Measurements from ENCODE around the gene EMP1. TPM values are rescaled to one million over a fixed set of nuclear protein-coding genes. Genes with fewer than 3 reads are reported as not detected.

EMP1 gene
- total RNA-seq, 2 experiments from 2014 or later = 3.0 to 4.0 TPM

GRCh38 chr12:13204428-13204827 is 7.9 kb downstream of the EMP1 start:
- no peak for DNase-seq
- H3K9me3 Mint-ChIP-seq = no peaks in the 10 kb centered on the region
- H3K4me1 Mint-ChIP-seq (ENCODE audit: low read depth) = peaks cover 14% of the 10 kb centered on the region
- no peaks in the 10 kb centered on the region for H3K36me3 Mint-ChIP-seq (ENCODE audit: low read depth)
- CTCF ChIA-PET = interaction anchor here (0.6 kb wide), 1 partner anchor 221 kb away, joined by 3 read pairs; no protein-coding TSS in a partner anchor
- no peak overlapping the region for H3K4me3 Mint-ChIP-seq
- H3K27me3 Mint-ChIP-seq (ENCODE audit: low read depth) = peaks cover 4% of the 10 kb centered on the region
- intact Hi-C loops (cut with micrococcal nuclease) = no loop called here
- no peak overlapping the region for H3K27ac Mint-ChIP-seq

- H3K9me3 Mint-ChIP-seq = no peaks in the 10 kb centered on the region
- no peaks in the 10 kb centered on the region for H3K36me3 Mint-ChIP-seq (ENCODE audit: low read depth)
- peak; percentile 47 for DNase-seq
- H3K4me1 Mint-ChIP-seq (ENCODE audit: low read depth) = peaks cover 25% of the 10 kb centered on the region
- H3K27me3 Mint-ChIP-seq (ENCODE audit: low read depth) = peaks cover 2% of the 10 kb centered on the region
- H3K4me3 Mint-ChIP-seq = no peak overlapping the region
- H3K27ac Mint-ChIP-seq = no peak overlapping the region
- intact Hi-C loops (cut with micrococcal nuclease) = loop anchor here (1.0 kb wide), 1 partner anchor 10 kb away; the partner anchor contains the start of gene EMP1
- CTCF ChIA-PET = interaction anchor here (10.2 kb wide), 1 partner anchor 105 kb away, joined by 147 read pairs; no protein-coding TSS in a partner anchor
Observed at GRCh38 chr12:13205809-13206559, 9.5 kb downstream of the EMP1 start.

- H3K36me3 Mint-ChIP-seq (ENCODE audit: low read depth) = no peaks in the 10 kb centered on the region
- H3K9me3 Mint-ChIP-seq = no peaks in the 10 kb centered on the region
- H3K4me1 Mint-ChIP-seq (ENCODE audit: low read depth) = peaks cover 30% of the 10 kb centered on the region
- H3K27me3 Mint-ChIP-seq (ENCODE audit: low read depth) = peaks cover 2% of the 10 kb centered on the region
- H3K27ac Mint-ChIP-seq = no peak overlapping the region
- DNase-seq = no peak
- intact Hi-C loops (cut with micrococcal nuclease) = loop anchor here (1.0 kb wide), 1 partner anchor 10 kb away; the partner anchor contains the start of gene EMP1
- CTCF ChIA-PET = interaction anchor here (0.6 to 10.2 kb wide), 2 partner anchors 106 to 284 kb away, joined by 3 to 147 read pairs; no protein-coding TSS in a partner anchor
- no peak overlapping the region for H3K4me3 Mint-ChIP-seq
Observed at GRCh38 chr12:13206560-13206897, 10.0 kb downstream of the EMP1 start.

GRCh38 chr12:13208533-13209435 is 12.3 kb downstream of the EMP1 start:
- H3K27me3 Mint-ChIP-seq (ENCODE audit: low read depth) = peaks cover 2% of the 10 kb centered on the region
- no peak overlapping the region for H3K4me3 Mint-ChIP-seq
- no peaks in the 10 kb centered on the region for H3K9me3 Mint-ChIP-seq
- intact Hi-C loops (cut with micrococcal nuclease) = loop anchor here (1.0 kb wide), 1 partner anchor 110 kb away; no protein-coding TSS in a partner anchor
- peaks cover 34% of the 10 kb centered on the region for H3K4me1 Mint-ChIP-seq (ENCODE audit: low read depth)
- no peaks in the 10 kb centered on the region for H3K36me3 Mint-ChIP-seq (ENCODE audit: low read depth)
- CTCF ChIA-PET = interaction anchor here (0.5 to 11.0 kb wide), 7 partner anchors 11 to 313 kb away, joined by 3 to 147 read pairs (median 3); no protein-coding TSS in a partner anchor
- peak; percentile 35 for DNase-seq
- no peak overlapping the region for H3K27ac Mint-ChIP-seq

DNA sequence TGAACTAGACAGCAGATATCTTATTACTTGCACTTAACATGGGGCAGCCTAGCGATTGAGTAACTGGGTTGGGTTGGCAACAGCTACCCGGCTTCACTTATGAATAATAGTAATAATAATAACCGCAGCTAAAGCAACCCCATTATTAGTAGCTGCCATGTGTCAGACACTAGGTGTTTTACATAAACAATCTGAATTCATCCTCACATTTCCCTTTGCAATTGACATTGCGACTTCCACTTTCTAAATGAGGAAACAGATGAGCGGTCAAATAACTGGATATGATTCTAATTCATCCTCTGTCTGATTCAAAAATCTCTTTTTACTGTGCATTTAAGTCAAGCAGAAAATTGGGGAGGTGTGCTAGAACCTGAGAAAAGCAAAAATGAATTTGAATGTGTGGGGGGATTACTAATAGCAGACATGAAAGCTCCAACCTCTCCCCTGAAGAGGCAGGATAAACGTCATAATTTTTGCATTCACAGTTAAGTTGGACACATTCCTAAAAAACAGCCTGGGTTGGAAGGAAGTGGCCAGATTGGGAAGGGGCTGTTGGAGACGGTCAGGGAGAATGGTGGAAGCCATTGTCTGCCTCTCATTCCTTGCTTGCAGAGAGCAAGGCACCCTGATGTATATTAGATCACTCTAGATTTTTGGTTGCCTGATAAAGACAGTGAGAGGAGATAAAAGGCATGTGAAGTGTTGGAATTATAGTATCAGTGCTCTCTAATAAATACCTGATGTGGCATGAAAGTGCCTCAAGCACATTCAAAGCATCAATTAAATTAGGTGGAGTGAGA is 13.1 kb downstream of the EMP1 start:
- Mint-ChIP-seq H3K4me1 (ENCODE audit: low read depth) (peaks cover 34% of the 10 kb centered on the region), H3K27ac (no peak overlapping the region), H3K27me3 (ENCODE audit: low read depth) (peaks cover 2% of the 10 kb centered on the region), H3K36me3 (ENCODE audit: low read depth) (no peaks in the 10 kb centered on the region), H3K4me3 (no peak overlapping the region), H3K9me3 (no peaks in the 10 kb centered on the region)
- DNase-seq = no peak
- CTCF ChIA-PET = interaction anchor here (0.6 to 11.0 kb wide), 7 partner anchors 12 to 294 kb away, joined by 3 to 147 read pairs (median 3); no protein-coding TSS in a partner anchor
- intact Hi-C loops (cut with micrococcal nuclease) = no loop called here

DNA sequence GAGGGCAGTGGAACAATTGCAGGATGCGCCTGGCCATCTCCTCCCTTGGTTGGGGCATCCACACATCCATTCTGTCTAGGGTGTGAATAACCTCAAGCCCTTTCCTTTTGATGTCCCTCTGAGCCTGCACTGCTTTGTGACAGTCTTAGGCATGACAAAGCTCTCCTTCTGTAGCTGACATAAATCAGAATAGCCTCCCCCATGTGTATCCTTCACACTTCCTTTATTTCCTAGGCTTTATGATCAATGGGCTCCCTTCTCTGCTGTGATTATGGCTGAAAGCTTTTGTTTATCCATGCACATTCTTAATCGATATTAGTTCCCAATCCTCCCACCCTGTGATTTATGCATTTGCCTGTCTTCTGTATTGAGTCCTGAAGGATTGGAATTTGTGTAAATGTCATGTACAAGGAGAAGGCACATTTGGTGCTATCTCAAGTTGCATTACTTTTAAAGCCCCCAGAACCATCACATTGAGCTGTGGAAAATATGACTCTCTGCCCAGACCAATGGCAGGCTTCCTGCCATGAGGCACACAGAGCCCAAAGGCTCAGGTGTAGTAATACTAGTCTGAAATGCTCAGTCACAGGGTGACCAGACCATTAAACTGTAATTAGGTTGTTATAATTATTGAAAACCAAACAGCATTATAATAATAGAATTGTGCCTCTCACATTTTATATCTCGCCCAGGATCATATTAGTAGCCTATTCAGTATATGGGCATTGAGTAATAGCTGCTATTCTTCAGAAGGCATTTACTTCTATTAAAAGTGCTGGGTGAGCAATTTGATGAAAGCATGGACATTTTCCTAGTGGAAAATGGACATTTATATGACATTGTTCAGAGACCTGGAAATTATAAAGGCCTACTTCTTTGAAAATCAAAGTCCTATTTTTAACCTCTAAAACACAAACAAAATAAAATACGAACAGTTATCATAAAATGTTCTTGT is 14.0 kb downstream of the EMP1 start:
- Mint-ChIP-seq H3K4me1 (ENCODE audit: low read depth) (peaks cover 34% of the 10 kb centered on the region), H3K4me3 (no peak overlapping the region), H3K36me3 (ENCODE audit: low read depth) (no peaks in the 10 kb centered on the region), H3K27ac (no peak overlapping the region), H3K27me3 (ENCODE audit: low read depth) (peaks cover 2% of the 10 kb centered on the region), H3K9me3 (no peaks in the 10 kb centered on the region)
- CTCF ChIA-PET = interaction anchor here (0.5 to 11.0 kb wide), 14 partner anchors 17 to 373 kb away, joined by 3 to 147 read pairs (median 6); partner anchors contain the start of gene FAM234B
- intact Hi-C loops (cut with micrococcal nuclease) = loop anchor here (1.0 kb wide), 1 partner anchor 14 kb away; the partner anchor contains the start of gene EMP1
- no peak for DNase-seq

GRCh38 chr12:13211191-13211858 is 14.8 kb downstream of the EMP1 start:
- no peaks in the 10 kb centered on the region for H3K9me3 Mint-ChIP-seq
- H3K27me3 Mint-ChIP-seq (ENCODE audit: low read depth) = peaks cover 2% of the 10 kb centered on the region
- H3K4me3 Mint-ChIP-seq = no peak overlapping the region
- DNase-seq = peak; percentile 28
- CTCF ChIA-PET = interaction anchor here (0.5 to 11.0 kb wide), 45 partner anchors 9 to 1564 kb away, joined by 3 to 147 read pairs (median 5); partner anchors contain the start of gene FAM234B
- intact Hi-C loops (cut with micrococcal nuclease) = loop anchor here (1.0 kb wide), 1 partner anchor 15 kb away; the partner anchor contains the start of gene EMP1
- H3K27ac Mint-ChIP-seq = no peak overlapping the region
- peaks cover 26% of the 10 kb centered on the region for H3K4me1 Mint-ChIP-seq (ENCODE audit: low read depth)
- H3K36me3 Mint-ChIP-seq (ENCODE audit: low read depth) = no peaks in the 10 kb centered on the region

DNA sequence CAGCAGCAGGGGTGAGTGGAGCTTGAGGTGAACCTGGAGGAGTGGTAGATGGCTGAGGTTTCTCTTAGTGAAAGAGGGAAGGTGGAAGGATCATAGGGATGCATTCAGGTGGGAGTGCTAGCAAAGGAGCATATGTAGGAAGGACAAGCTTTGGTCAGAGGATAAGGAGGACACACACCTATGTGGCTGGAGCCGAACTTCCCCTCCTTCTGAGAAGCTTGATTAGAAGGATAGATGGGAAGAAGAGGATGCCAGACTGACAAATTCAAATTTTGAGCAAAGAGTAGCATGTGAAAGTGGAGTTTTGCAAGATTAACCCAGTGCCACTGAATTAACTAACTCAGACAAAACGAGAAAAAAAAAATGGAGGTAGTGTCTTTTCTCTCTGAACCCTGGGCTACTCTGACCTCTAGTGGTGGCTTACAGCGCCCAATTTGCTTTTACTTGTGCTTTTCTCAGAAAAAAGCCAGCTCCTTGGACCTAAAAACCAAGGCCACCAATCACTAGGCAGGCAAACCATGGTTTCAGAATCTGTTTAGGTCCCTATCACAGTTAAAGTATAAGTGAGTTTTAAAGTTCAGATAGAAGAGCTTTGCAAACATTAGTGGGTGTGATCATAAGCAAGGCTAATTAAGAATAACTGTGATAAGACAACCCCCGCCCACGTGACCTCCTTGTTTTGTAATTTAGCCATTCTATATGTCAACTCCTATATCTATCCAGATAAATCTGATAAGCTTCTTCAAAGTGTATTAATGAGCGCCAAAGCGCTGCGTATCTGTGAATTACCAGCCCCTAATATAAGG is 15.5 kb downstream of the EMP1 start:
- peak; percentile 86 for DNase-seq
- Mint-ChIP-seq H3K36me3 (ENCODE audit: low read depth) (no peaks in the 10 kb centered on the region), H3K27ac (no peak overlapping the region), H3K4me3 (no peak overlapping the region), H3K9me3 (no peaks in the 10 kb centered on the region), H3K4me1 (ENCODE audit: low read depth) (peaks cover 20% of the 10 kb centered on the region), H3K27me3 (ENCODE audit: low read depth) (peaks cover 2% of the 10 kb centered on the region)
- intact Hi-C loops (cut with micrococcal nuclease) = loop anchor here (1.0 kb wide), 7 partner anchors 16 to 424 kb away; partner anchors contain the start of genes EMP1 and HEBP1
- CTCF ChIA-PET = interaction anchor here (0.6 to 11.0 kb wide), 64 partner anchors 10 to 1563 kb away, joined by 3 to 147 read pairs (median 4); partner anchors contain the start of genes FAM234B and GPRC5A

GRCh38 chr12:13215056-13215455 is 18.5 kb downstream of the EMP1 start:
- H3K27me3 Mint-ChIP-seq (ENCODE audit: low read depth) = no peaks in the 10 kb centered on the region
- no peaks in the 10 kb centered on the region for H3K9me3 Mint-ChIP-seq
- peaks cover 15% of the 10 kb centered on the region for H3K4me1 Mint-ChIP-seq (ENCODE audit: low read depth)
- no peak overlapping the region for H3K27ac Mint-ChIP-seq
- H3K36me3 Mint-ChIP-seq (ENCODE audit: low read depth) = no peaks in the 10 kb centered on the region
- DNase-seq = no peak
- no peak overlapping the region for H3K4me3 Mint-ChIP-seq
- CTCF ChIA-PET = interaction anchor here (0.6 to 11.0 kb wide), 5 partner anchors 40 to 300 kb away, joined by 3 to 147 read pairs (median 11); no protein-coding TSS in a partner anchor
- intact Hi-C loops (cut with micrococcal nuclease) = no loop called here

All from activated naive CD4-positive, alpha-beta T cell treated with anti-CD3 and anti-CD28 coated beads for 36 hours (primary cell).